ENCODE data around the gene DIAPH2.

DNA sequence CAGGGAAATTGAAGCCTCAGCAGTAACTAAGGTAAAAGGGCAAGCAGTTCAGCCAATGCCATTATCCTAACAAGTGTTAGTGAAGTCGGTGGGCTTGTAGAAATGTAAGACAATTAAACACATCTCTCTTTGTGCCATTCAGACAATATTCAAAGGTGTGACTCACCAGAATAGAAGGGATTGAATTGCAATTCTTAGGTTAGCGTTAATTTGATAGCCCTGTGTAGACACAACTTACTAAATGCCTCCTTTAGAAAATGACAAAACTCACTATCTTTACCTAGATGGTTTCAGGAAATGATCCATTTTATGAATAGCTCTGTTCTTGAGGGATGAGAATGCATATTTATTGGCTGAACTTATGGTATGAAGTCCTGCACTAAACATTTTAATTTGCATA, 234.2 kb downstream of the DIAPH2 start:
- TF ChIP-seq, protein P1, sequence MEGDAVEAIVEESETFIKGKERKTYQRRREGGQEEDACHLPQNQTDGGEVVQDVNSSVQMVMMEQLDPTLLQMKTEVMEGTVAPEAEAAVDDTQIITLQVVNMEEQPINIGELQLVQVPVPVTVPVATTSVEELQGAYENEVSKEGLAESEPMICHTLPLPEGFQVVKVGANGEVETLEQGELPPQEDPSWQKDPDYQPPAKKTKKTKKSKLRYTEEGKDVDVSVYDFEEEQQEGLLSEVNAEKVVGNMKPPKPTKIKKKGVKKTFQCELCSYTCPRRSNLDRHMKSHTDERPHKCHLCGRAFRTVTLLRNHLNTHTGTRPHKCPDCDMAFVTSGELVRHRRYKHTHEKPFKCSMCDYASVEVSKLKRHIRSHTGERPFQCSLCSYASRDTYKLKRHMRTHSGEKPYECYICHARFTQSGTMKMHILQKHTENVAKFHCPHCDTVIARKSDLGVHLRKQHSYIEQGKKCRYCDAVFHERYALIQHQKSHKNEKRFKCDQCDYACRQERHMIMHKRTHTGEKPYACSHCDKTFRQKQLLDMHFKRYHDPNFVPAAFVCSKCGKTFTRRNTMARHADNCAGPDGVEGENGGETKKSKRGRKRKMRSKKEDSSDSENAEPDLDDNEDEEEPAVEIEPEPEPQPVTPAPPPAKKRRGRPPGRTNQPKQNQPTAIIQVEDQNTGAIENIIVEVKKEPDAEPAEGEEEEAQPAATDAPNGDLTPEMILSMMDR (IDR thresholded peaks at IDR 0.05): no peak
- no peak for TF ChIP-seq POLR2A (IDR thresholded peaks at IDR 0.05)
